HG02571 (cell line): ENCODE results near the gene LGR5.

ENCODE experiments used
- ATAC-seq: cut with Tn5 transposase; IDR thresholded peaks from one replicate; pipeline ENCODE4 v1.9.1; 2021; ENCODE audit warnings: mild to moderate bottlenecking, moderate library complexity; ENCODE audit not compliant: unreplicated experiment

Gene LGR5

GRCh38 chr12:71439613-71440344, at the start of gene LGR5:
Gene LGR5 (plus strand): TSS chr12:71439798. CDS start chr12:71440081, 283 bp downstream.
- ATAC-seq: no peak

- ATAC-seq: peak; percentile 94
These were observed 47.0 kb upstream of the LGR5 start for GRCh38 chr12:71392521-71393145.

- ATAC-seq: no peak
These were observed 46.0 kb upstream of the LGR5 start for GRCh38 chr12:71393625-71394024.

GRCh38 chr12:71397433-71397954, 42.1 kb upstream of the LGR5 start:
- ATAC-seq: no peak

GRCh38 chr12:71399197-71399596, 40.4 kb upstream of the LGR5 start:
- no peak for ATAC-seq

- no peak for ATAC-seq
These were observed 39.1 kb upstream of the LGR5 start for GRCh38 chr12:71400481-71400880.

- no peak for ATAC-seq
These were observed 33.7 kb upstream of the LGR5 start for GRCh38 chr12:71405884-71406283.

GRCh38 chr12:71407732-71408131, 31.9 kb upstream of the LGR5 start:
- no peak for ATAC-seq

- no peak for ATAC-seq
These were observed 28.8 kb upstream of the LGR5 start for GRCh38 chr12:71410844-71411243.

GRCh38 chr12:71411635-71412034, 28.0 kb upstream of the LGR5 start:
- ATAC-seq: no peak

- peak; percentile 47 for ATAC-seq
These were observed 24.0 kb upstream of the LGR5 start for GRCh38 chr12:71415336-71416231.

GRCh38 chr12:71417181-71417580, 22.4 kb upstream of the LGR5 start:
- no peak for ATAC-seq

GRCh38 chr12:71420775-71421406, 18.7 kb upstream of the LGR5 start:
- no peak for ATAC-seq

- ATAC-seq: no peak
These were observed 13.9 kb upstream of the LGR5 start for GRCh38 chr12:71425568-71426299.

GRCh38 chr12:71426300-71427047, 13.1 kb upstream of the LGR5 start:
- ATAC-seq: no peak

GRCh38 chr12:71430756-71431155, 8.8 kb upstream of the LGR5 start:
- no peak for ATAC-seq

GRCh38 chr12:71431991-71432390, 7.6 kb upstream of the LGR5 start:
- no peak for ATAC-seq

GRCh38 chr12:71432936-71433335, 6.7 kb upstream of the LGR5 start:
- no peak for ATAC-seq

GRCh38 chr12:71436696-71437095, 2.9 kb upstream of the LGR5 start:
- ATAC-seq: no peak
